Adrenal gland (tissue), 12 donors: ENCODE results near the gene PIK3AP1. TPM values are rescaled to one million over a fixed set of nuclear protein-coding genes. Genes with fewer than 3 reads are reported as not detected.

Experiments used
- DNase-seq, 7 donors: peaks; one replicate each; pipeline ENCODE4 v3.0.0-alpha.2; 2019 to 2020
- H3K27ac ChIP-seq, 5 donors: fragments of 200-600 bp; sonication (generic) in 4 of 5; 1 replicate in 3 of 5; 2 replicates in 2 of 5; pipeline versions ENCODE4 v1.5.1 to v1.8.0; 2016 to 2020; ENCODE audit warnings: mild to moderate bottlenecking in 1 of 5
- H3K27me3 ChIP-seq: fragments of 200-600 bp; 2 replicates; pipeline ENCODE4 v1.8.0; 2021
- H3K36me3 ChIP-seq, 2 donors: fragments of 200-600 bp; replicated peaks in 1 of 2; 1 replicate in 1 of 2; 2 replicates in 1 of 2; pipeline versions ENCODE4 v1.5.1 to v1.8.0; 2018 to 2022
- H3K4me1 ChIP-seq, 2 donors: fragments of 200-600 bp; replicated peaks in 1 of 2; 1 replicate in 1 of 2; 2 replicates in 1 of 2; pipeline versions ENCODE4 v1.5.1 to v1.8.0; 2018 to 2021
- H3K4me3 ChIP-seq, 4 donors: fragments of 200-600 bp; sonication (generic) in 3 of 4; one replicate each; pipeline ENCODE4 v1.5.1; 2016 to 2018
- H3K9me3 ChIP-seq, 3 donors: fragments of 200-600 bp; sonication (generic) in 1 of 3; replicated peaks in 1 of 3; 1 replicate in 2 of 3; 2 replicates in 1 of 3; pipeline versions ENCODE4 v1.5.1 to v1.8.0; 2016 to 2021
- POLR2A ChIP-seq, 2 donors: fragments of 450-650 bp; IDR thresholded peaks; one replicate each; pipeline ENCODE4 v1.6.1; 2017; ENCODE audit warnings: antibody characterized with exemption in 2 of 2, mild to moderate bottlenecking in 2 of 2, moderate library complexity in 1 of 2
- WGBS, 4 donors: extraction: QIAGEN DNeasy Blood & Tissue Kit in 2 of 4; methylation state at CpG; one replicate each; pipeline versions ENCODE4 v1.1.5 to v1.1.7; 2013 to 2017; 5-methylcytosine and 5-hydroxymethylcytosine counted together
- intact Hi-C, 2 donors: fragments of 100-400 bp; cut with DNase I; formaldehyde crosslinking; loops; one replicate each; pipeline versions ENCODE4 v1.14.1 to v1.15.0; 2022 to 2023
- polyA plus RNA-seq, 3 donors: library from polyadenylated mRNA; stranded (reverse); fragments of 200-250 nt in 2 of 3; fragments of 350-450 nt in 1 of 3; fragmentation: Illumina TruSeq in 1 of 3; extraction: RNeasy Lipid Tissue Mini Kit (QIAGEN cat#74804) in 1 of 3; gene quantifications; one replicate each; pipeline ENCODE4 v1.2.3, GENCODE V29; 2013 to 2014
- total RNA-seq, 9 donors: library from RNA; depleted of rRNA in 4 of 9; stranded (reverse); fragments of >200 nt in 4 of 9; fragments of 120-200 nt in 1 of 9; fragmentation: NEBNext Ultra II Directional in 1 of 9; extraction: Animal tissue kit (Norgen Biotek cat#: 25700) in 1 of 9; gene quantifications; one replicate each; pipeline versions ENCODE4 v1.1.0 to v1.2.4, GENCODE V29; 2013 to 2023
- TF ChIP-seq, protein P1 (sequence below), 6 experiments: fragments of 450-650 bp in 4 of 6; fragments of 200-600 bp in 2 of 6; sonication (generic) in 1 of 6; IDR thresholded peaks; 1 replicate in 5 of 6; 2 replicates in 1 of 6; pipeline versions ENCODE4 v1.5.1 to v1.8.0; 2016 to 2021; ENCODE audit warnings: antibody characterized with exemption in 6 of 6, mild to moderate bottlenecking in 2 of 6, moderate library complexity in 1 of 6
- donor health status: healthy with polysubstance abuse.
- donor health status: Bipolar disorder and iron deficiency.
- donor health status: DM: yes; HTN: yes; CAD: no.
- donor health status: DM: no; HTN: no; CAD: no.
- donor health status: DM: no; HTN: no; CAD: no.
- donor health status: DM: yes; HTN: yes; CAD: no.

Gene PIK3AP1
- total and polyA plus RNA-seq, 12 donors, result 2.0 to 38.5 (median 10.4) TPM

DNA sequence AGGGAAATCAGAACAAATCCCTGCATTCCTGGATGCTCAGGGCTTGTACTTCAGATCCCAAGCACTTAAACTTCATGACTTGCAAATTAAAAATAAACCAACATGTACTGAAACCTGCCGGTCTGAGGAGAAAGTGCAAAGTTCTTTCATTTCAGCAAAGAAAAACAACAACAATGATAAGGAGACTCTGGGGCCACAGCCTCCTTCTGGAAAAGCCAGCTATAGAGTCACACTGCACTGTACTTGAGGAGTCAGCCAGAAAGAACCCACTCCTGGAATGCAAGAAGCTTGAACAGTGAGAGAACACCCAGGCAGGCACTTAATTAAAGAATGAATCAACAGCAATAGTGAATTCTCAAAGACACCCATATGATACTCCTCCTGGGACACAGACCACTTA is 83.8 kb downstream of the PIK3AP1 start:
- DNase-seq, result no peak
- Histone ChIP-seq H3K9me3 (no peaks in the 10 kb centered on the region), H3K4me3 (no peak overlapping the region), H3K36me3 (no peaks in the 10 kb centered on the region), H3K4me1 (peaks cover 4 to 10% of the 10 kb centered on the region in 2 donors), H3K27me3 (no peaks in the 10 kb centered on the region), H3K27ac (no peak overlapping the region)
- 68 to 78% (median 70%) methylated on average over 1 of the region's 1 CpG for WGBS, 4 donors
- TF ChIP-seq, protein P1, sequence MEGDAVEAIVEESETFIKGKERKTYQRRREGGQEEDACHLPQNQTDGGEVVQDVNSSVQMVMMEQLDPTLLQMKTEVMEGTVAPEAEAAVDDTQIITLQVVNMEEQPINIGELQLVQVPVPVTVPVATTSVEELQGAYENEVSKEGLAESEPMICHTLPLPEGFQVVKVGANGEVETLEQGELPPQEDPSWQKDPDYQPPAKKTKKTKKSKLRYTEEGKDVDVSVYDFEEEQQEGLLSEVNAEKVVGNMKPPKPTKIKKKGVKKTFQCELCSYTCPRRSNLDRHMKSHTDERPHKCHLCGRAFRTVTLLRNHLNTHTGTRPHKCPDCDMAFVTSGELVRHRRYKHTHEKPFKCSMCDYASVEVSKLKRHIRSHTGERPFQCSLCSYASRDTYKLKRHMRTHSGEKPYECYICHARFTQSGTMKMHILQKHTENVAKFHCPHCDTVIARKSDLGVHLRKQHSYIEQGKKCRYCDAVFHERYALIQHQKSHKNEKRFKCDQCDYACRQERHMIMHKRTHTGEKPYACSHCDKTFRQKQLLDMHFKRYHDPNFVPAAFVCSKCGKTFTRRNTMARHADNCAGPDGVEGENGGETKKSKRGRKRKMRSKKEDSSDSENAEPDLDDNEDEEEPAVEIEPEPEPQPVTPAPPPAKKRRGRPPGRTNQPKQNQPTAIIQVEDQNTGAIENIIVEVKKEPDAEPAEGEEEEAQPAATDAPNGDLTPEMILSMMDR (IDR thresholded peaks at IDR 0.05), result no peak
- no peak for TF ChIP-seq POLR2A (IDR thresholded peaks at IDR 0.05)
- intact Hi-C loops, result no loop called here

DNA sequence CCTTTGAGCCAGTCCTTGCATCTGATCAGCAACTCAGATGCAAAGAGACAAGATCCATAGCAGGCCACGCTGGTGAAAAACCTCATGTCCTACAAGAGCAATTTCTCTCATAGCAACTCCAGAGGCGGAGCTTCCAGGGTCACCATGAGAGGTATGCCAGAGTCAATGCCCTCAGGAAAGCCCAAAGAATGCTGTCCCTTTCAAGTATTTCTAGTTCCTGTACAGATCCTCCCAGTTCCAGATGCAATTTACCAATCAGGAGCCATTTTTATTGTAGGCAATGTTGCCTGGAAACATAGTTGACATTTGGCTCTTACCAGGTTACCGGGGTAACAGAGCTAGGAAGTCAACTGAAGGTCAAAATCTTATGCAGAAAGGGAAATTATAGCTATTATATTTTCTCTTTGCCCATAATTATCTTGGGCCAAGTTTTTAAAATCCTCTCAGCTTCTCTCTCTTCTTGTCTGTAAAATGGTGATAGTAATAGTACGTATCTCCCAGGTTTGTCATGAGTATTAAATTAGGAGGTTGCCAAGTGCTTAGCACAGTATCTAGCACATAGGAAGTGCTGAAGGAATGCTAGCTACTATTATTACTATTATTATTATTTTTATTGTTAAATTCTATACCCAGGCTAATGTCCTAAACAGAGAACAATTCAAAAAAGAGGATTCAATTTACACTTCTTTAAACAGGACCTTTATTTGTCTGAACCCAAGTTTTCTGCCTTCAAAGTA is 87.2 kb downstream of the PIK3AP1 start:
- no peak overlapping the region for H3K4me3 ChIP-seq
- no peaks in the 10 kb centered on the region for H3K27me3 ChIP-seq
- no peak for DNase-seq
- WGBS, 4 donors, result 58 to 73% (median 68%) methylated on average over 4 of the region's 4 CpGs
- peaks cover 4 to 10% of the 10 kb centered on the region in 2 donors for H3K4me1 ChIP-seq
- TF ChIP-seq, protein P1 (IDR thresholded peaks at IDR 0.05), result no peak
- TF ChIP-seq POLR2A (IDR thresholded peaks at IDR 0.05), result no peak
- no peak overlapping the region for H3K27ac ChIP-seq
- H3K9me3 ChIP-seq, result no peaks in the 10 kb centered on the region
- no peaks in the 10 kb centered on the region for H3K36me3 ChIP-seq
- intact Hi-C loops, result no loop called here

GRCh38 chr10:96627292-96627691 is 93.0 kb downstream of the PIK3AP1 start:
- H3K27me3 ChIP-seq, result no peaks in the 10 kb centered on the region
- no peaks in the 10 kb centered on the region for H3K9me3 ChIP-seq
- TF ChIP-seq, protein P1 (IDR thresholded peaks at IDR 0.05), result no peak
- no peak for TF ChIP-seq POLR2A (IDR thresholded peaks at IDR 0.05)
- no peak overlapping the region for H3K27ac ChIP-seq
- WGBS, 4 donors, result 70 to 80% (median 73%) methylated on average over 1 of the region's 1 CpG
- no peaks in the 10 kb centered on the region for H3K36me3 ChIP-seq
- no peak overlapping the region for H3K4me3 ChIP-seq
- H3K4me1 ChIP-seq, result no peaks in the 10 kb centered on the region
- intact Hi-C loops, result no loop called here
- no peak for DNase-seq

- no peak overlapping the region for H3K27ac ChIP-seq
- intact Hi-C loops, result no loop called here
- no peaks in the 10 kb centered on the region for H3K27me3 ChIP-seq
Measured at GRCh38 chr10:96626795-96627194, 93.5 kb downstream of the PIK3AP1 start.

More at GRCh38 chr10:96626795-96627194, 93.5 kb downstream of the PIK3AP1 start:
- TF ChIP-seq POLR2A (IDR thresholded peaks at IDR 0.05), result no peak
- TF ChIP-seq, protein P1 (IDR thresholded peaks at IDR 0.05), result no peak
- no peaks in the 10 kb centered on the region for H3K9me3 ChIP-seq
- no peak for DNase-seq
- H3K36me3 ChIP-seq, result no peaks in the 10 kb centered on the region
- no peaks in the 10 kb centered on the region for H3K4me1 ChIP-seq
- no peak overlapping the region for H3K4me3 ChIP-seq
- 87 to 90% (median 88%) methylated on average over 5 of the region's 5 CpGs for WGBS, 4 donors
